ENCODE data around the gene ATP2B3. TPM values are rescaled to one million over a fixed set of nuclear protein-coding genes. Genes with fewer than 3 reads are reported as not detected.
A peak's percentile ranks its signal among the peaks of the same experiment; 100 is the strongest.

The ATP2B3 gene
- total and polyA plus RNA-seq, 2 experiments from 2014 or later, result 0.17 TPM; not detected in 1

DNA sequence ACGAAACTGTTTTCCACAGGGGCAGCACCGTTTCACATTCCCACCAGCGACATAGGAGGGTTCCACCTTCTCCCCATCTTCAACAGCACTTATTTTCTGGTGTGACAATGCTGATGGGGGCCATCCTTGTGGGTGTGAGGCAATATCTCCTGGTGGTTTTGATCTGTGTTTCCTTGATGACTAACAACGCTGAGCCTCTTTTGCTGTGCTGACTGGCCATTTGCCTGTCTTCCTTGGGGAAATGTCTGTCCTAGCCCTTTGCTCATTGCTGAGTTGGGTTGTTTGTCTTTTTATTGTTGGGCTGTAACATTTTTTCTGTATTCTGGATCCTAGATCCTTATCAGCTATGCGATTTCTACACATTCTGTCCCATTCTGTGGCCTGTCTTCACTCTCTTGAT is 33.7 kb downstream of the ATP2B3 start (continued):
- TF ChIP-seq, protein P1, sequence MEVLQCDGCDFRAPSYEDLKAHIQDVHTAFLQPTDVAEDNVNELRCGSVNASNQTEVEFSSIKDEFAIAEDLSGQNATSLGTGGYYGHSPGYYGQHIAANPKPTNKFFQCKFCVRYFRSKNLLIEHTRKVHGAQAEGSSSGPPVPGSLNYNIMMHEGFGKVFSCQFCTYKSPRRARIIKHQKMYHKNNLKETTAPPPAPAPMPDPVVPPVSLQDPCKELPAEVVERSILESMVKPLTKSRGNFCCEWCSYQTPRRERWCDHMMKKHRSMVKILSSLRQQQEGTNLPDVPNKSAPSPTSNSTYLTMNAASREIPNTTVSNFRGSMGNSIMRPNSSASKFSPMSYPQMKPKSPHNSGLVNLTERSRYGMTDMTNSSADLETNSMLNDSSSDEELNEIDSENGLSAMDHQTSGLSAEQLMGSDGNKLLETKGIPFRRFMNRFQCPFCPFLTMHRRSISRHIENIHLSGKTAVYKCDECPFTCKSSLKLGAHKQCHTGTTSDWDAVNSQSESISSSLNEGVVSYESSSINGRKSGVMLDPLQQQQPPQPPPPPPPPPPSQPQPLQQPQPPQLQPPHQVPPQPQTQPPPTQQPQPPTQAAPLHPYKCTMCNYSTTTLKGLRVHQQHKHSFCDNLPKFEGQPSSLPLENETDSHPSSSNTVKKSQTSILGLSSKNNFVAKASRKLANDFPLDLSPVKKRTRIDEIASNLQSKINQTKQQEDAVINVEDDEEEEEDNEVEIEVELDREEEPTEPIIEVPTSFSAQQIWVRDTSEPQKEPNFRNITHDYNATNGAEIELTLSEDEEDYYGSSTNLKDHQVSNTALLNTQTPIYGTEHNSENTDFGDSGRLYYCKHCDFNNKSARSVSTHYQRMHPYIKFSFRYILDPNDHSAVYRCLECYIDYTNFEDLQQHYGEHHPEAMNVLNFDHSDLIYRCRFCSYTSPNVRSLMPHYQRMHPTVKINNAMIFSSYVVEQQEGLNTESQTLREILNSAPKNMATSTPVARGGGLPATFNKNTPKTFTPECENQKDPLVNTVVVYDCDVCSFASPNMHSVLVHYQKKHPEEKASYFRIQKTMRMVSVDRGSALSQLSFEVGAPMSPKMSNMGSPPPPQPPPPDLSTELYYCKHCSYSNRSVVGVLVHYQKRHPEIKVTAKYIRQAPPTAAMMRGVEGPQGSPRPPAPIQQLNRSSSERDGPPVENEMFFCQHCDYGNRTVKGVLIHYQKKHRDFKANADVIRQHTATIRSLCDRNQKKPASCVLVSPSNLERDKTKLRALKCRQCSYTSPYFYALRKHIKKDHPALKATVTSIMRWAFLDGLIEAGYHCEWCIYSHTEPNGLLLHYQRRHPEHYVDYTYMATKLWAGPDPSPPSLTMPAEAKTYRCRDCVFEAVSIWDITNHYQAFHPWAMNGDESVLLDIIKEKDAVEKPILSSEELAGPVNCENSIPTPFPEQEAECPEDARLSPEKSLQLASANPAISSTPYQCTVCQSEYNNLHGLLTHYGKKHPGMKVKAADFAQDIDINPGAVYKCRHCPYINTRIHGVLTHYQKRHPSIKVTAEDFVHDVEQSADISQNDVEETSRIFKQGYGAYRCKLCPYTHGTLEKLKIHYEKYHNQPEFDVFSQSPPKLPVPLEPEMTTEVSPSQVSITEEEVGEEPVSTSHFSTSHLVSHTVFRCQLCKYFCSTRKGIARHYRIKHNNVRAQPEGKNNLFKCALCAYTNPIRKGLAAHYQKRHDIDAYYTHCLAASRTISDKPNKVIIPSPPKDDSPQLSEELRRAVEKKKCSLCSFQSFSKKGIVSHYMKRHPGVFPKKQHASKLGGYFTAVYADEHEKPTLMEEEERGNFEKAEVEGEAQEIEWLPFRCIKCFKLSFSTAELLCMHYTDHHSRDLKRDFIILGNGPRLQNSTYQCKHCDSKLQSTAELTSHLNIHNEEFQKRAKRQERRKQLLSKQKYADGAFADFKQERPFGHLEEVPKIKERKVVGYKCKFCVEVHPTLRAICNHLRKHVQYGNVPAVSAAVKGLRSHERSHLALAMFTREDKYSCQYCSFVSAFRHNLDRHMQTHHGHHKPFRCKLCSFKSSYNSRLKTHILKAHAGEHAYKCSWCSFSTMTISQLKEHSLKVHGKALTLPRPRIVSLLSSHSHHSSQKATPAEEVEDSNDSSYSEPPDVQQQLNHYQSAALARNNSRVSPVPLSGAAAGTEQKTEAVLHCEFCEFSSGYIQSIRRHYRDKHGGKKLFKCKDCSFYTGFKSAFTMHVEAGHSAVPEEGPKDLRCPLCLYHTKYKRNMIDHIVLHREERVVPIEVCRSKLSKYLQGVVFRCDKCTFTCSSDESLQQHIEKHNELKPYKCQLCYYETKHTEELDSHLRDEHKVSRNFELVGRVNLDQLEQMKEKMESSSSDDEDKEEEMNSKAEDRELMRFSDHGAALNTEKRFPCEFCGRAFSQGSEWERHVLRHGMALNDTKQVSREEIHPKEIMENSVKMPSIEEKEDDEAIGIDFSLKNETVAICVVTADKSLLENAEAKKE (CRISPR knock-in tag; IDR thresholded peaks at IDR 0.05), result no peak
- TF ChIP-seq CREB1 (CRISPR knock-in tag; IDR thresholded peaks at IDR 0.05; ENCODE audit: low read depth) (no peak), STAT1 (IDR thresholded peaks at IDR 0.05; ENCODE audit: unreplicated experiment) (no peak)

DNA sequence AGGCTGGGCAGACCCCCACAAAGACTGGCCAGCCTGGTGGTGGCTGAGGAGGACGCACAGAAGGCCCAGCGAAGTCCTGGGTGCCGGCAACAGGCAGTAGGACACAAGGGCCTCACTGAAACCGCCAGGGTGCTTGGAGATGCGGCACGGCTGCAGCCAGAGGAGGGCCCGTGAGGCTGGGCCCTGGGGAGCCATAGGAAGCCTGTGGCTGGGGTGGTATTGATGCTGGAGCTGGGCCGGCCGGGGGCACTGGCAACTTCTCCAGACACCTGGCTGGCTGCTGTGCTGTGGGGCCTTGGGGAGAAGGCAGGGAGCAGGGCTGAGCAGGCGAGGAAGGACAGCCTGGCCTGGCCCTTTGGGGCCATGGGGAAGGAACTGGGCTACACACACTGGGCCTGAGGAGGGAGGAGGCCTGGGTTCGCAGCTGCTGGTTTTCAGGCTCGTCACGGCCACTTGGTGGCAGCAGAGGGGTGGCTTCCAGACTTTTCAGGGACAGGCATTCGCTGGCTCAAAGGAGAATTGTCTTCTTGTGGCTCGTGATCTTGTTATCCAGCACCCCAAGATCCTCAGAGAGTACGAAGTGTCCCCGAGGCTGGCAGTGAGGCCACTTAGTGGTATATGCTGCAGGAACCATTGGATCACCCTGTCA is 37.2 kb downstream of the ATP2B3 start:
- H3K4me3 ChIP-seq, result no peak overlapping the region
- DNase-seq (ENCODE audit: low spot score) (peak; percentile 68), ATAC-seq (peak; percentile 91)
- H3K27ac ChIP-seq (ENCODE audit: low read depth), result no peak overlapping the region
- Mint-ChIP-seq H3K4me3 (no peak overlapping the region), H3K27ac (no peak overlapping the region), H3K36me3 (ENCODE audit: low read depth) (no peaks in the 10 kb centered on the region), H3K9me3 (no peaks in the 10 kb centered on the region), H3K27me3 (ENCODE audit: insufficient read depth, low read depth, poor library complexity) (peaks cover 2% of the 10 kb centered on the region), H3K4me1 (no peaks in the 10 kb centered on the region)
- H3K27me3 ChIP-seq (ENCODE audit: insufficient read depth), result no peaks in the 10 kb centered on the region
- no peaks in the 10 kb centered on the region for H3F3A ChIP-seq (replicated peaks; ENCODE audit: low read depth)
- H3K36me3 ChIP-seq (ENCODE audit: insufficient read depth), result no peaks in the 10 kb centered on the region
- no peaks in the 10 kb centered on the region for H3K4me1 ChIP-seq (ENCODE audit: insufficient read depth)
- H3K9me2 ChIP-seq (ENCODE audit: insufficient read depth), result no peaks in the 10 kb centered on the region
- H3K79me2 ChIP-seq (replicated peaks; ENCODE audit: insufficient read depth), result no peaks in the 10 kb centered on the region
- no peak overlapping the region for H2AFZ ChIP-seq
- no peaks in the 10 kb centered on the region for H4K20me1 ChIP-seq (replicated peaks; ENCODE audit: insufficient read depth)
- TF ChIP-seq, protein P2, sequence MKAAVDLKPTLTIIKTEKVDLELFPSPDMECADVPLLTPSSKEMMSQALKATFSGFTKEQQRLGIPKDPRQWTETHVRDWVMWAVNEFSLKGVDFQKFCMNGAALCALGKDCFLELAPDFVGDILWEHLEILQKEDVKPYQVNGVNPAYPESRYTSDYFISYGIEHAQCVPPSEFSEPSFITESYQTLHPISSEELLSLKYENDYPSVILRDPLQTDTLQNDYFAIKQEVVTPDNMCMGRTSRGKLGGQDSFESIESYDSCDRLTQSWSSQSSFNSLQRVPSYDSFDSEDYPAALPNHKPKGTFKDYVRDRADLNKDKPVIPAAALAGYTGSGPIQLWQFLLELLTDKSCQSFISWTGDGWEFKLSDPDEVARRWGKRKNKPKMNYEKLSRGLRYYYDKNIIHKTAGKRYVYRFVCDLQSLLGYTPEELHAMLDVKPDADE (IDR thresholded peaks at IDR 0.05), result no peak
- TF ChIP-seq, protein P3, sequence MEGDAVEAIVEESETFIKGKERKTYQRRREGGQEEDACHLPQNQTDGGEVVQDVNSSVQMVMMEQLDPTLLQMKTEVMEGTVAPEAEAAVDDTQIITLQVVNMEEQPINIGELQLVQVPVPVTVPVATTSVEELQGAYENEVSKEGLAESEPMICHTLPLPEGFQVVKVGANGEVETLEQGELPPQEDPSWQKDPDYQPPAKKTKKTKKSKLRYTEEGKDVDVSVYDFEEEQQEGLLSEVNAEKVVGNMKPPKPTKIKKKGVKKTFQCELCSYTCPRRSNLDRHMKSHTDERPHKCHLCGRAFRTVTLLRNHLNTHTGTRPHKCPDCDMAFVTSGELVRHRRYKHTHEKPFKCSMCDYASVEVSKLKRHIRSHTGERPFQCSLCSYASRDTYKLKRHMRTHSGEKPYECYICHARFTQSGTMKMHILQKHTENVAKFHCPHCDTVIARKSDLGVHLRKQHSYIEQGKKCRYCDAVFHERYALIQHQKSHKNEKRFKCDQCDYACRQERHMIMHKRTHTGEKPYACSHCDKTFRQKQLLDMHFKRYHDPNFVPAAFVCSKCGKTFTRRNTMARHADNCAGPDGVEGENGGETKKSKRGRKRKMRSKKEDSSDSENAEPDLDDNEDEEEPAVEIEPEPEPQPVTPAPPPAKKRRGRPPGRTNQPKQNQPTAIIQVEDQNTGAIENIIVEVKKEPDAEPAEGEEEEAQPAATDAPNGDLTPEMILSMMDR (conservative IDR thresholded peaks at IDR 0.05; ENCODE audit: low read depth in 2 of 2), result peak; percentile 53 to 76
- H3K4me2 ChIP-seq, result no peak overlapping the region

Data from GM23338 (cell line).